GM21360 (cell line): ENCODE data around the gene NUDT5.

ENCODE experiments used
- ATAC-seq: cut with Tn5 transposase; IDR thresholded peaks from one replicate; pipeline ENCODE4 v1.9.1; 2021; ENCODE audit warnings: mild to moderate bottlenecking, moderate library complexity; ENCODE audit not compliant: unreplicated experiment

Gene NUDT5

DNA sequence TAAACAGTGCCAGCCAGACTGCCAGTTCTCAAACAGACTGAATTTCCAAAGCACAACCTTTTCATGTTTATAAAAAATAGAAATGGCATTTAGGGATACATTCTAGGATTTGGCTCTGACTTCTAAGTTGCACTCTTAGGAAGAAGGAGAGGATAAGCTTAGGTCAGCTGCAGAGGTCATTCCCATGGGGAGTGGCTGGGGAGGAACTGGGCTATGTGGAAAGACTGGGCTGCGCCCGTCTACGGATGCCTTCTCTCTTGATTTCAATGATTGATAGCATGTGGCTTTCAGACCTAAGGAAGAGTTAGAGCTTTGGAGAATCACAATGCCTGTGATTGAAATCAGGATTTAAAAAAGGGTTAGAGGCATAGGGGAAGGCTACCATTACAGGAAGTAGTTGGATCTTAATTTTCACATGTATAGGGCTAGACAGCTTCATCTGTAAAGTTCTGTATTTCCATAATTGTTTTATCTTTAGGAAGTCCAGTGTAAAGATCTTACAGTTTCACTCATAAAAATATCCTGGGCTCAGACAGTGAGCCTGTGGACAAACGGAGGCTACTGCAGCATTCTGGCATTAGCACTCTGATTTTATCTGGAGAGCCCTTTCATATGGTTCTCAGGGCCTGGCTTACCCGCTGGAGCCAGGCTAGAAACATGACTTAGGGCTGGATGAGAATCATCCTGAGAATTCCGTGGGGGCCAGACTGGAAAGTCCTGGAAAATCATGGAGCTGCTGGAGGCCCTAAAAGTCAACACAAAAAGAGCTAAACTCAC lies 29.5 kb downstream of the NUDT5 start:
- ATAC-seq, result no peak

DNA sequence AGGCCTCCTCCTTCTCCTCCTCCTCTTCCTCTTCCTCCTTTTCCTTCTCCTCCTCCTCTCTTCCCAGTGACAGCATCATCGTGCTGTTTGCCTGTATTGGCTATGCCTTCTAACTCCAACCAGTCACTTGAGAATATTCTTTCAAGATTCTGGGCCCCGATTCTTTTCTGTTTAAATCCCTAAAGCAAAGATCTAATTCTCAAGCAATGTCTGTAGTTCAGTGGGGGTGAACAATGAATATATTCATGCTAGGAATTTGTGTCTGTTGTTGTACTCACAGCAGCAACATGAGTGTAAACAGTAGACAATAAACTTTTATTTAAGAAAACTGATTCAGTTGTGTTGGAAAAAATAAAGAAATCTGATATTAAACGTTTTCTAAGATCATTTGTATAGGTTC lies 30.7 kb downstream of the NUDT5 start:
- no peak for ATAC-seq

DNA sequence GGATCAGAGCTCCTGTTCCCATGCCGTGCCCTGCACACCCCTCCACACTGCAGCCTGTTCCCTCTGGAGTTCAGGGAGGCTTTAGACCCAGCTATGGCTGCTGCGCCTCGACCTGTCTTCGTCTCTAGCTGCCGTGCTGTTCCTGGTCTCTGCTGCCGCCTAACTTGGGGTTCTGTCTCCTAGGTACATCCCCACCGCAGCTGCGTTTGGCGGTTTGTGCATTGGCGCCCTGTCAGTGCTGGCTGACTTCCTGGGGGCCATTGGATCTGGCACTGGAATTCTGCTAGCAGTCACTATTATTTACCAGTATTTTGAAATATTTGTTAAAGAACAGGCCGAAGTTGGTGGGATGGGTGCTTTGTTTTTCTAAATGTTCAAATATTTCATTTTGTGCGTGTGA lies 31.6 kb downstream of the NUDT5 start:
- ATAC-seq, result no peak

DNA sequence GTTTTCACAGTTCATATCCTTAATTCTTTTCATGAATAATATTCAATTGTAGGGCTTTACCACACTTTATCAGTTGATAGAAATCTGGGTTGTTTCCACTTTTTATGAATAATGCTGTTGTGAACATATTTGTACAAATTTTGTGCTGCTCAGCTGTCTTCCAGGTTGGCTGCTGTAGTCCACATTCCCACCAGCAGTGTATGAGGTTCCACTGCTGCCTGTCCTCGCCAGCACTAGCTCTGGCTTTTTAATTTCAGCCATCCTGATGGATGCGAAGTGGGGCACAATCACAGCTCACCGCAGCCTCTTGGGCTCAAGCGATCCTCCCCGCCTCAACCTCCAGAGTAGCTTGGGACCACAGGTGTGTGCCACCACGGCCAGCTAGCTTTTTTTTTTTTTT lies 32.8 kb downstream of the NUDT5 start:
- no peak for ATAC-seq

DNA sequence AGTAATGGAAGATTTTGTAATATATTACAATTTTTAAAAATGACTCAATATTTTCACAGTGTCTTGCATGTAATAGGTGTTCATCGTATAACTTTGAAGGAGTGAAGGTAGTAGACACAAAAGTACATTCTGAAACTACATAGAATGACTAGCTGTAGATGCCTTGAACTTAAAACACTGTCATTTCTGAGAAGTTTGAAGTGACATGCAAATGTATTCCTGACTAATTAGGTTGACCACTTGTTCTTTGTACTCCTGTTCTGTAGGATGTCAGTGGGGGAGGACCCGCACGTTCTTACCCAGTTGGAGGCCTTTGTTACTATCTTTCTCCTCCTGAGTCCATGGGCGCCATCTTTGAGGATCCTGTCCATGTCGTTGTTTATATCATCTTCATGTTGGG lies 35.0 kb downstream of the NUDT5 start:
- ATAC-seq, result no peak

DNA sequence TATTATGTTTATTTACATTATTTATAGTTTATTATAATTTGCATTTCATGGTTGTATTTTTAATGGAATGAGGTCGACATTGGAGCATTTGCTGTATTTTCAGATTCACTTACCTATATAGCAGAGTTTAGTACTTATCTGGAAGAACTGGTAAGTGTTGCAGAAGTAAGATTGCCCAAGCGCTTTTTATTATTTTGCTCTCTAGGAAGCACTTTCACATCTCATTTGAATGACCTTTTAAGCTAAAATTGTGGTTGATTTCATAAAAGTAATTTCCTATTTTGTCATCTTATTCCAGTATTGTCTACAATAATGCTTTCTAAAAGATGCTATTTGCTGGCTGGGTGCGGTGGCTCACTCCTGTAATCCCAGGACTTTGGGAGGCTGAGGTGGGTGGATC lies 37.6 kb downstream of the NUDT5 start:
- ATAC-seq, result no peak

DNA sequence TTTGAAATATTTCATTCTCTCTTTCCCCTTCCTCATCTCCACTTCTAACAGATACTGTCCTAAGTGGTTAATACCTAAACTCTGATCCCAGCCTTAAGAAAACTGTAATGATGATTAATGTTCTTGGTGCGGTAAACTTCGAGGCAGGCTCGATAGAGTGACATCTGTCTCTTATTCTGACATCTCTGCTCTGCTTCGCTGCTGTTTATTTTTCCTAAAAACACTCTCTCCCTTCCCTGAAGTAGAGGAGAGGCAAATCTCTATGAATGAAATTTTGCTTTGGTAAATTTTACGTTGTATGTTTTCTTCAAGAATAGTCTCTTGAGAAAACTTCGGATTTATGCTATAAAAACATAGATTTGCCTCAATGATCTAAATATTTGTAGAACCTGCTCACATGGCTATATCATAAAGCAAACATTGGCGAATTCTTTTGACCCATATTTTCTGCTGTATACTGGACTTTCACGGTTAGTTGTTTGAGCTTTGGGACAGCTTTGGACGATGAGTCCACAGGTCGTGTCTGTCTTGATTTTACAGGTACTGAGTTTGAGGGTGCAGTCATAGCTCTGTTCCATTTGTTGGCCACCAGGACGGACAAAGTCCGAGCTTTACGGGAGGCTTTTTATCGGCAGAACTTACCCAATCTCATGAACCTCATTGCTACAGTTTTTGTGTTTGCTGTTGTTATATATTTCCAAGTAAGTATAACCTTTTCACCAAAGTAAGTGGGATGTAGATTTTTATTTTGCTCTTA lies 39.1 kb downstream of the NUDT5 start:
- ATAC-seq, result no peak

DNA sequence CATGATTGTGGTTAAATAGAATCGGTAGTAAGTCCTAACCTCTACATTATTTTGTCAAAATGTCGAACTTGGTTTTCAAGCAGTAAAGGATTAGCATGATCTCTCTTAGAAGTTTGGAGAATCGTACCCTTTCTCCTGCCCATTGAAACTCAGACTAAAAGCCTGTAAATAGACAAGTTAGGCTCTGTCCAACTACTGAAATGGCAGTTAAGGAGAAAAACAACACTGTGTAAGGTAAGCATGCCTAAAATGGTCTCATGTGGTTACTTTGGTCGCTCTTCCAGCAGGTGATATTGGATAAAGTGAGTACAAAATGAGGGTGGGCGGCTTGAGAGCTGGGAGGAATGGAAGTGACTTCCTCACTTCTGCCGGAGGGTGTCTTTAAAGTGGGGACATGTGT lies 41.2 kb downstream of the NUDT5 start:
- ATAC-seq, result no peak

DNA sequence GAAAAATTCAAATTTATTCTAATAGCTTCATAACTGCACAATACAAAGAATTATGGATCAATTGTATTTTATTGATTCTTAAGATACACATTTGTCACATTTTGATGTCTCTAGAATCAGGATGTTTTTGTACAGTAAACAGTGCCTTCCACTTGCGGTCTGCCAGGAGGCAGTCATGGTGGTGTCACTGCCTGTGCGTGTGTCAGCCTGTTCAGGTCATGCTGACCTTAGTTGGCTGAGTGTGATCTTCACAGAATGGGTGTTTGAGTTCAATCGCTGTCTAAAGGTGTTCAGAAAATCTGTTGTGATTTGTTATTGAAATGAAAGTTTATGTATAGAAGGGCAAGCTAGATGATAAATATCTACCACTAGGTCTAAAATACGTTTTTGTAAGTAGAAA lies 45.5 kb downstream of the NUDT5 start:
- no peak for ATAC-seq

DNA sequence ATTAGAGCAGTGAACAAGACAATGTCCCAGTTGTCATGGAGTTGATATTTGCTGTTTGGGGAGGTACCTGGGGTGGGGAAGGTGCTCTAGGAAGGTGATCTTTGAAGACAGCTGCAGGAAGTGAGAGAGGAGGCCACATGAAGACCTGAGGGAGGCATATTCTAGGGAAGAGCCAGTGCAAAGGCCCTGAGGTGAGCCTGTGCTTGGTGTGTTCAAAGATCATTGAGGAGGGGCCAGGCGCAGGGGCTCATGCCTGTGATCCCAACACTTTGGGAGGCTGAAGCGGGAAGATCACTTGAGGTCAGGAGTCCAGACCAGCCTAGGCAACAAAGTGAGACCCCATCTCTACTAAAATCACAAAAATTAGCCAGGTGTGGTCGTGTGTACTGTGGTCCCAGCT lies 51.2 kb downstream of the NUDT5 start:
- no peak for ATAC-seq

DNA sequence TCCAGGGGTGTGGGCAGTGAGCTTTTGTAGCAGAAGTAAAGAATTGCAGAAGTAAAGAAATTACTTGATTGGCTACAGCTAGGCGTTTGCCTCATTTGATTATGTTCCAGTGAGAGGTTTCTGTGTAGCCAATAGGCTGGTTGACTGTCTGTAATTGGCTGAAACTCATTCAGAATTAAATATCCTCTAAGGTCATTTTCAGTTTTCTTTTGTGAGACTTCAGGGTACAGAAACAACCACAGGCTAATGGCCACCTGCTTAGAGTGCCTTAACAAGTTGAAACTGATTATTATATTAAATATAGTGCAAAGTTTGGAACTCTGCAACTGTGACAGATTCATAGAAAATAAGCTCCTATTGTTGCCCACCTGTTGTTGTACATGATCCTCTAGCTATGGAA lies 55.7 kb downstream of the NUDT5 start:
- ATAC-seq, result no peak

DNA sequence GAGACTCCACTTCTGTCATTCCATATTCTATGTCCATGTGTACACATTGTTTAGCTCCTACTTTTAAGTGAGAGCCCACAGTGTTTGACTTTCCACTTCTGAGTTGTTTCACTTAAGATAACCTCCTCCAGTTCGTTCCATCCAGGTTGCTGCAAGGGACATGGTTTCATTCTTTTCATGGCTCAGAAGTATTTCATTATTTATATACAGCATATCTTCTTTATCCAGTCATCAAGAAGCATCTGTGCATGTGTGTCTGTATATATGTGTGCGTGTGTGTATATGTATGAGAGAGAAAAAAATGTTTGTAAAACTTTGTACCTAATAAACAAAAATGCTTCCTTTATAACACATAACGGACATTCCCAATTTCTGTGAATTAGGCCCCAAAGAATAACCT lies 60.1 kb downstream of the NUDT5 start:
- ATAC-seq, result no peak

DNA sequence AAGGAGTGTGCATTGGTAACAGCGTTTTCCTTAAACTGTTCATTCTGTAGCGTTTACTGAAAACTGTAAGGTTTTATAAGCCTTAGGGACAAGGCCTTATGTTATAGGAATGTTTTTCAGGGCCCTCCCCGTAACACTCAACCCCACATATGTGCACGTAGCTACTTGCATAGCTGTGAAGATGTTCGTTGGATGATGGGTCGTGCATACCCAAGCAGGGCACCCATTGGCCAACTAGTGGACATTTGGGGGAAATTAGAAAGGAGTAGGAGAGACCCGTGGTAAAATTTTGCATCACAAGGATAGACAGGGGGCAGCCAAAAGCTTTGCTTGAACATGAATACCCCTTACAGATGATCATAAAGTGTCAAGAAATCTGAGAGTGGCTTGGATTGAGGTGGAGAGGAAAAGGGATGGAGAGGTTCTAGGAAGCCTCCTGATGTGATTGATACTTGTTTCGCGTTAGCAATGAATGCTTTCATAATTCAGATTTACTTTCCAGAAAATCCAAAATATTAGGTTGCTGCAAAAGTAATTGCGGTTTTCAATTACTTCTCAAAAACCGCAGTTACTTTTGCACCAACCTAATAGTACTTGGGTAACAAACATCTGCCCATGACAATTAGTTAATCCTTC lies 65.3 kb downstream of the NUDT5 start:
- ATAC-seq, result peak; percentile 37

DNA sequence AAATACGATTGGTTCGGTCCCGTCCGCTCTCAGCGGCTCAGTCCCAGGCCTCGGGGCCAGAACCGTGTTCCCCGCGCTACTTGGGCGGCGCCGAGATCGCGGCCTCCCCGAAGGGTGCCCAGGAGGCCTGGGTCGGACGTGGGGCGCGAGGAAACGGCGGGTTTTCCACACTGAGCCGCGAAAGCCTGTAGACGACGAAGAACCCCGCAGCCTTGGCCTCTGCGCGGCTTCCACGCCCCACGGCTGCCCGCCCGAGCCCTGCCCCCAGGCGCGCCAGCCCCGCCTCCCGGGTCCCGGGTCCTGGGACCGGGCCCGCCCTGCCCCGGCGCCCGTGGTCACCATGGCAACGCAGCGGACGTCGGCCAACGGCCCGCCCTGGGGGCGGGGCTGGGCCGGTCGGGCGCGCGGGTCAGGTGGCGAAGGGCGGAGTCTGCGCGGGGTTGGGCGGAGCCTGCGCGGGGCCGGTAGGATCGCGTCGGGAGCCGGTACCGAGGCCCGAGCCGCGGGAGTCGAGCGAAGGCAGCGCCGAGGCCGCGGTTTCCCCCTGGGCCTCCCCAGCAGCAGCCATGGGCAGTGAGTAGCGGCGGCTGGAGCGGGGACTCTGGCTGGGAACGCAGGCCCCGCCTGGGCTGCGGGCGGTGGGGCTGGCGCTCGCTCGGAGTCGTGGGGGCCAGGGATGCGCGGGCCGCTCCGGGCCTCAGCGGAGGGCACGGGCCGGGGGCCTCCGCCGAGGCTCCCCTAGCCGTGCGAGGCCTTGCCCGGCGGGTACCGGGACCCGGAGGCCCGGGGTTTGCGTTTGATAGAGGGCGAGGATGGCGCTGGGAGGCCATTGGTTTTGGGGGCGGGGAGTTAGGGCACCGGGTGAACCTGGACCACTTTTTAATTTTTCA lies 66.2 kb downstream of the NUDT5 start, which contains the start of gene SEC61A2:
Gene SEC61A2, plus strand, starts transcription at position 456 of the 890 bp plus-strand sequence. Its CDS starts 111 bp downstream, at position 567.
- peak; percentile 89 for ATAC-seq

DNA sequence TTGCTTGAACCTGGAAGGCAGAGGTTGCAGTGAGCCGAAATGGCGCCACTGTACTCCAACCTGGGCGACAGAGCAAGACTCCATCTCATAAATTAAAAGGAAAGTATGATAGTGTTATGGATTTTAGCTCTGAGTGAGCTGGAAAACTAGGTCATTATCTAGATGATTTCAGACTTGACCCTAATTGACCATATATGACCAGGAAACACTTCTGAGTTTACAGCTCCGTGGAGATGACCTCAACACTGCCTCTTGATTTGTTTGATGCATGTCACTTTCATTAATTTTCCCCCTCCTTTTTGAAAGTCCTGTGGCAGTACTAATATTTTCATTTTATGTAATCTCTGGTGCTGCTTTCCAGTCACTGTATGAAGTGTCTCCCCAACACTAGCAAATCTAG lies 74.0 kb downstream of the NUDT5 start:
- no peak for ATAC-seq
